ENCODE results near the gene TK2. TPM values are rescaled to one million over a fixed set of nuclear protein-coding genes. Genes with fewer than 3 reads are reported as not detected.

The TK2 gene
- polyA plus RNA-seq, 2 of the 4 experiments (the other 2 are of a cell fraction): 13.9 to 29.5 TPM

GRCh38 chr16:66511602-66512271 lies 38.2 kb downstream of the TK2 start (continued):
- 0 out of 3 replicates have a peak, but pooled peaks have one; percentile 28 for TF ChIP-seq BCL3 (IDR thresholded peaks at IDR 0.05)
- TF ChIP-seq RARB (CRISPR knock-in tag; IDR thresholded peaks at IDR 0.05): no peak
- peak; percentile 81; the same call in 1 of the 2 replicates for TF ChIP-seq GATA3 (IDR thresholded peaks at IDR 0.05; ENCODE audit: borderline replicate concordance)
- TF ChIP-seq JUNB (IDR thresholded peaks at IDR 0.05): peak; percentile 81
- TF ChIP-seq ZSCAN20 (CRISPR knock-in tag; IDR thresholded peaks at IDR 0.05): no peak
- TF ChIP-seq EP300 (IDR thresholded peaks at IDR 0.05): peak; percentile 79 to 87; a peak in 3 of 5 replicates
- TF ChIP-seq KDM5A (IDR thresholded peaks at IDR 0.05): no peak
- TF ChIP-seq JUN (IDR thresholded peaks at IDR 0.05): peak; percentile 32 to 64; a peak in 3 of 5 replicates
- peak; percentile 31 for TF ChIP-seq USF2 (IDR thresholded peaks at IDR 0.05)
- no peak; a peak in 2 of 5 replicates for TF ChIP-seq RAD21 (conservative IDR thresholded peaks at IDR 0.05 in 1 of 2, IDR thresholded peaks at IDR 0.05 in 1 of 2)
- peak; percentile 56; the same call in 1 of the 2 replicates for TF ChIP-seq ESRRA (IDR thresholded peaks at IDR 0.05; ENCODE audit: borderline replicate concordance, low read length)
- TF ChIP-seq ZFP36 (IDR thresholded peaks at IDR 0.05; ENCODE audit: borderline replicate concordance, partially characterized antibody): peak; percentile 96
- TF ChIP-seq HOXB5 (CRISPR knock-in tag; IDR thresholded peaks at IDR 0.05): 0 out of 2 replicates have a peak, but pooled peaks have one; percentile 16
- TF ChIP-seq CBX2 (IDR thresholded peaks at IDR 0.05; ENCODE audit: borderline replicate concordance, low read depth): no peak
- TF ChIP-seq E2F6 (IDR thresholded peaks at IDR 0.05; ENCODE audit: borderline replicate concordance, low read depth): no peak
- TF ChIP-seq PHF8 (IDR thresholded peaks at IDR 0.05; ENCODE audit: borderline replicate concordance, low read depth): no peak
- no peak for TF ChIP-seq FOXS1 (CRISPR knock-in tag; IDR thresholded peaks at IDR 0.05)
- TF ChIP-seq POLR2AphosphoS2 (conservative IDR thresholded peaks at IDR 0.05; ENCODE audit: low read length): no peak
- no peak for TF ChIP-seq REST (IDR thresholded peaks at IDR 0.05)
- peak; percentile 46; the same call in 1 of the 2 replicates for TF ChIP-seq ZNF302 (CRISPR knock-in tag; IDR thresholded peaks at IDR 0.05)
- no peak for TF ChIP-seq ZC3H11A (IDR thresholded peaks at IDR 0.05)
- no peak for TF ChIP-seq RNF2 (IDR thresholded peaks at IDR 0.05; ENCODE audit: borderline replicate concordance, low read depth)
